ENCODE data around the gene ANXA7.

DNA sequence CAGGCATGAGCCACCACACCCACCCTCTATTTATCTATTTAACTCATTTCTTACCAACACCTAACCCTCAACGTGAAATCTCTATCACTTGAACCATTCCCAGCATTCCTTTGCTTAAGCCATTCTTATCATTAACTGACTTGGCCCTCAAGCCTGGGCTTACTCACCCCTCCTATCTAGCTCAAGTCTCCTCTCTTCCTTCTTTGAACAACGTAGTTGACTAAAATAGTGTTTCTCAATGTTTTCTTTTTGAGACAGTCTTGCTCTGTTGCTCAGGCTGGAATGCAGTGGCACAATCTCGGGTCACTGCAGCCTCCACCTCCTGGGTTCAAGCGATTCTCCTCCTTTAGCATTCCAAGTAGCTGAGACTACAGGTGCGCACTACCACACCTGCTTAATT, 7.0 kb downstream of the ANXA7 start:
- TF ChIP-seq, protein P1, sequence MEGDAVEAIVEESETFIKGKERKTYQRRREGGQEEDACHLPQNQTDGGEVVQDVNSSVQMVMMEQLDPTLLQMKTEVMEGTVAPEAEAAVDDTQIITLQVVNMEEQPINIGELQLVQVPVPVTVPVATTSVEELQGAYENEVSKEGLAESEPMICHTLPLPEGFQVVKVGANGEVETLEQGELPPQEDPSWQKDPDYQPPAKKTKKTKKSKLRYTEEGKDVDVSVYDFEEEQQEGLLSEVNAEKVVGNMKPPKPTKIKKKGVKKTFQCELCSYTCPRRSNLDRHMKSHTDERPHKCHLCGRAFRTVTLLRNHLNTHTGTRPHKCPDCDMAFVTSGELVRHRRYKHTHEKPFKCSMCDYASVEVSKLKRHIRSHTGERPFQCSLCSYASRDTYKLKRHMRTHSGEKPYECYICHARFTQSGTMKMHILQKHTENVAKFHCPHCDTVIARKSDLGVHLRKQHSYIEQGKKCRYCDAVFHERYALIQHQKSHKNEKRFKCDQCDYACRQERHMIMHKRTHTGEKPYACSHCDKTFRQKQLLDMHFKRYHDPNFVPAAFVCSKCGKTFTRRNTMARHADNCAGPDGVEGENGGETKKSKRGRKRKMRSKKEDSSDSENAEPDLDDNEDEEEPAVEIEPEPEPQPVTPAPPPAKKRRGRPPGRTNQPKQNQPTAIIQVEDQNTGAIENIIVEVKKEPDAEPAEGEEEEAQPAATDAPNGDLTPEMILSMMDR (IDR thresholded peaks at IDR 0.05) = no peak
- TF ChIP-seq POLR2AphosphoS5 (IDR thresholded peaks at IDR 0.05) = no peak

Measured in stomach (tissue), 4 donors.